NCI-H345 (cell line): Measurements from ENCODE around the gene DCAF11.

Source experiments
- DNase-seq: peaks from one replicate; lab custom pipeline; 2025; lab: John Stamatoyannopoulos, UW

The DCAF11 gene

DNA sequence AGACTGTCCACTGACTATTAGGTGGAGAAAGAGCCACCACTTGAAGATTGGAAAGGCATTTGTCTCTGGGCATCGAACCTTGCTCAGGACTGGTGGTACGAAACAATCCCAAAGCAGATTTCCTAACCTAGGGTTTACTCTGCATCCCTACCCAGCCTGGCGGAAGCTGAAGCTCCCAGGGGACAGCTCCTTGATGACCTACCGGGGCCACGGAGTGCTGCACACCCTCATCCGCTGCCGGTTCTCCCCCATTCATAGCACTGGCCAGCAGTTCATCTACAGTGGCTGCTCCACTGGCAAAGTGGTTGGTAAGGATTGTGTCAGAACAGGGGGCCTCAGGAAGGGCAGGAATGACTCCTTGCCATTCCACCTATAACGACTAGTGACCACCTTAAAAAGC lies 6.6 kb downstream of the DCAF11 start:
- DNase-seq: no peak

- no peak for DNase-seq
Observed at GRCh38 chr14:24122416-24122815, 7.8 kb downstream of the DCAF11 start.

DNA sequence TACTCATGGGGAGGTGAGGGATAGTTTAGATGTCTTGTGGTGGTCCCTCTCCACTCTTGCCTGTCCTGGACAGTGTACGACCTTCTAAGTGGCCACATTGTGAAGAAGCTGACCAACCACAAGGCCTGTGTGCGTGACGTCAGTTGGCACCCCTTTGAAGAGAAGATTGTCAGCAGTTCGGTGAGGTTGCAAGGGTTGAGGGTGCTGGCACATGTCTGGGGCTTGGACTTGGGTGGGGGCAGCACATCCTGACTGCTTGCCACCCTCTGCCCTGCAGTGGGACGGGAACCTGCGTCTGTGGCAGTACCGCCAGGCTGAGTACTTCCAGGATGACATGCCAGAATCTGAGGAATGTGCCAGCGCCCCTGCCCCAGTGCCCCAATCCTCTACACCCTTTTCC lies 8.3 kb downstream of the DCAF11 start:
- no peak for DNase-seq

DNA sequence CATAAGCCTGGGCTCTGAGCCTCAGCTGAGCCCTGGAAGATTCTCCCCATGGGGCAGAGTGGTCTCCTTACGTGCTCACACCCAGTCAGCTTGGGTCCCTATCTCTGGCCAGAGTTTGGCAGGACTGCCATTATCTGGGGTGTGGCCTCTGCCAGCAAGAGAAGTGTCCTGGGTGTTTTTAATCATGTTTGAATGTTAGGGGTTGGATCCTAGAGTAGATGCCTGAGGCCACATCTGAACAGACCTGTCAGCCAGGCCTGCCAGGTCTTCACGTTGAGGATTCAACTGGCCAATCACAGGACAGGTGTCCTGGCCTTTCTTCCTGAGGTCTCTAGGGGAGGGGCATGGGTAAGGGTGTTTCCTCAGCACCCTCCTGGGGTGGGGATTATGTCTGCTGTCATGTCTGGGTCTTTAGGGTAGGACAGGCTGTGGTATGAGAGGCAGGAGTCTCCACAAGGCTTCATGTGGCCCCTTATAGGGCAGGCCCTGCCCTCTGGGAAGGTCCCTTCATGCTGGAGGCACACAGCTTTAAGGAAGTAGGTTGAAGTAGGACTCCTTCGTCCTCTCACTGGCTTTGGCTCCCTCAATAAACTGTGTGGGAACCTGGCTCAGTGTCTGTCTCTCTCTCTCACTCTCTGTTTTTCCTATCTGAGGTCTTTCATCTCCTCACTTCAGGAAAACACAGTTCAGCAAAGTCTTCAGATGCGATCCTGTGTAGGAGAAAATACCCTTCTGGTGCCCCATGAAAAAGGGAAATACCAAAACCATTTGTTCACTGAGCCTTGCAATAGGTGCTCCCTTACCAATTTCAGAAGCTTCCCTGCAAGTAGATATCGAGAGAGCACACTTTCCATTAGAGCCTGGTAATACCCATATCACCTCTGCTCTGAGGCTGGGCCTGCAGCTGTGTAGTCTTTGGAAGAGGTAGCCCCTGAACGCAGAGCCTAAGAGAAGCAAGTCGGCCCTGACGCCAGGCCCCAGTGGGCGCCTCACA lies 9.1 kb downstream of the DCAF11 start:
- no peak for DNase-seq

- DNase-seq: no peak
Observed at GRCh38 chr14:24126939-24127338, 12.4 kb downstream of the DCAF11 start.

- DNase-seq: no peak
Observed at GRCh38 chr14:24127673-24128072, 13.1 kb downstream of the DCAF11 start.

DNA sequence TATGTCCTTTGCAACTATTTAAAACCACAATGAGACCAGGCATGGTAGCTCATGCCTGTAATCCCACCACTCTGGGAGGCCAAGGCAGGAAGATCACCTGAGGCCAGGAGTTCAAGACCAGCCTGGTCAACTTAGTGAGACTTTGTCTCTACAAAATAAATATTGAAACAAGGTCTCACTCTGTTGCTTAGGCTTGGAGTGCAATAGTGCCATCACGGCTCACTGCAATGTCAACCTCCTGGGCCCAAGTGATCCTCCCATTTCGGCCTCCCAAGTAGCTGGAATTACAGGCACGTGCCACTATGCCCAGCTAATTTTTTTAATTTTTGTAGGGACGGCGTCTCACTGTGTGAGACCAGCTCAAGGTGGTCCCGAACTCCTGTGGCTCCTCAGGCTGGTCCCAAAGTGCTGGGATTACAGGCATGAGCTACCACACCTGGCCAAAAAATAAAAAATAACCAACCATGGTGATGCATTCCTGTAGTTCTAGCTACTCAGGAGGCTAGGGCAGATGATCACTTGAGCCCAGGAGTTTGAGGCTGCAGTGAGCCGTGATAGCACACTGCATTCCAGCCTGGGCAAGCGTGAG lies 14.9 kb downstream of the DCAF11 start:
- no peak for DNase-seq

GRCh38 chr14:24130380-24130716 lies 15.8 kb downstream of the DCAF11 start, which contains the start of gene FITM1:
FITM1 (plus strand) TSS chr14:24130659; CDS start chr14:24131564, 905 bp downstream.
- DNase-seq: no peak

DNA sequence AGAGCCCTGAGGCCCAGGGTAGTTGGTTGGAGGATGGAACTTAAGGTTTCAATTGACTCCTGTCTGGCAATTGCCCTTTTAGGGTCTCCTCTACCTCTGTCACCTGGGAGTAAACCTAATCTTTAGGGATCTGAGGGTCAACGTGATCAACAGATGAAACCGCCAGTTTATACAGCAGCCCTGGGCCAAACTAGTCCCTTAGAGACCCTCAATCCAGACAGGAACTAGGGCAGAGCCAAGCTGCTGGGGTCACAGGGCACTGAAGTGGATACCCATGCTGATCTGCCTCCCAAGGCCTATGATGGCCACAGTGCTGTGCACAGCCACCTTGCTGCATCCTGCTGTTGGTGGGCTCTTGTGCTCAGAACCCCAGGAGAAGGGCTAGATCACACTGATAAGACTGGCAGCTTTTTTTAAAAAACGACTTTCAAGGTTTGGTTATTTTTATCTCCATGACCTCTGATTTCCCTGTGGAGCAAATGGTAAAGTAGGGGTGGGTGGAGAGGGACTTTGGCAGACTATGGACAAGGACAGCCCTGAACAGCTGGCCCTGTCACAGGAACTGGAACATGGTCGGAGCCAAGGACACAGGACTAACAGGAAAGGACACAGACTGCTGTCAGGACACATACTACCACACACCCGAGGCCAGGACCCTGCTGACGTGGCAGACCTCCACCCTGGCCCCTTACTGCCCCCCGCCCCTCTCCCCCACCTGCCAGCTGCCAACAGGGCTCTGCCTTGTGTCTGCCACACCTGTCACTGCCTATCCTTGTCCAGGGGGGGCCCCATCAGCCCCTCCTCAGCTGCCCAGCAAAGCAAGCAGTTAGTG lies 16.4 kb downstream of the DCAF11 start:
- no peak for DNase-seq

- DNase-seq: no peak
Observed at GRCh38 chr14:24131549-24131966, 17.0 kb downstream of the DCAF11 start.

GRCh38 chr14:24132061-24132685 lies 17.6 kb downstream of the DCAF11 start:
- no peak for DNase-seq

GRCh38 chr14:24132976-24133375 lies 18.4 kb downstream of the DCAF11 start:
- DNase-seq: no peak

- no peak for DNase-seq
Observed at GRCh38 chr14:24133735-24134134, 19.2 kb downstream of the DCAF11 start.

DNA sequence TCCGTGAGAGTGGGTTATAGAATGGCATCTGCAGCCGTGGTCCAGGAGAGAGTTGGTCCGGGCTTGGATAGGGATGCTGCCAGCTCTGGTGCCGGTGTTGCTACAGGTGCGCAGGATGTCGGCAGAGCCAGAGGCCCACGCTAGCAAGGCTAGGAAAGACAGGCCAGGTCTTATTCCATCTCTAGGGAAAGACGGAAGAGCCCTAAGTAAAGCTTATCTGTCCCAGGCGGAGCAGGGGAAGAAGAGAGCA lies 20.9 kb downstream of the DCAF11 start:
- no peak for DNase-seq

DNA sequence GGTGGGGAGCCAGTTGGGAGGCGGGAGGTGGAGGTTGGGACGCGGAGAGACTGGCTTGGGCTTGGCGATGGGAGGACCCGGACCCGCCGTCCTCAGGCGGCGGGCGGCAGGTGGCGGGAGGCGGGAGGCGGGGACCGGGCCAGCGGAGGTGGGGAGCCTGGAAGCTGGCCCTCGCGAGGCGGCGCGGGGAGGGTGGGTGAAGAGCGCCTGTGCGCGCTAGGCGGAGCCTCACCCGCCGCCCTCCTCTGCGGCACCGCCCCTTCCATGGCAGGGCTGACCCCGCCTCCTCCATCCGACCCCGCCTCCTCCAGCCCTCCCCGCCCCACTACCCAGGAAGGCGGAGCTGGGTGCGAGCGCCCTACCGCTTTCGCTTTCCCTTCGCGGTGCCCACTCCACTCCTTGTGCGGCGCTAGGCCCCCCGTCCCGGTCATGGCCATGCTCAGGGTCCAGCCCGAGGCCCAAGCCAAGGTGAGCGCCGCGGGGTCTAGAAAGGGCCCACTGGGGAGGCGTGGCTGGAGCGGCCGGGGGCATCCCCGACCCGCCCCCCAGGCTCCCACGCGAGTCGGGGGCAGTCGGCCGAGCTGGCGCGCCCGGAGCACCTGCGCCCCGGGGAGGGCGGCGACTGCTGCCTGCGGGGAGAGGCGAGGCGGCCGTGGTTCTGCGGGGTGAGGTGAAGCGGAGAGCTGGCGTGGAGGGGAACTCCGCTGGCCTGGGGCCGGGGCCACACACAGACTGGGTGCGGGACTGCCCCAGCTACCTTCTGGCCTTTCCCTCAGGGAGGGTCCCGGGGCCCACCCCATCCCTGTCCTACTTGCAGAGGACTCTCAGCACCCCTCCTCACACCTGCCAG lies 21.5 kb downstream of the DCAF11 start, which contains the start of gene PSME1:
PSME1 (plus strand) TSS at position 361 of the 850 bp plus-strand sequence; CDS start at position 430, 69 bp downstream.
- peak; percentile 94 for DNase-seq

- DNase-seq: no peak
Observed at GRCh38 chr14:24136684-24137528, 22.3 kb downstream of the DCAF11 start.

- no peak for DNase-seq
Observed at GRCh38 chr14:24137529-24138395, 23.2 kb downstream of the DCAF11 start.

GRCh38 chr14:24138396-24139271 lies 24.1 kb downstream of the DCAF11 start:
- no peak for DNase-seq
